ENCODE results near the gene TENM4.

TENM4 gene

DNA sequence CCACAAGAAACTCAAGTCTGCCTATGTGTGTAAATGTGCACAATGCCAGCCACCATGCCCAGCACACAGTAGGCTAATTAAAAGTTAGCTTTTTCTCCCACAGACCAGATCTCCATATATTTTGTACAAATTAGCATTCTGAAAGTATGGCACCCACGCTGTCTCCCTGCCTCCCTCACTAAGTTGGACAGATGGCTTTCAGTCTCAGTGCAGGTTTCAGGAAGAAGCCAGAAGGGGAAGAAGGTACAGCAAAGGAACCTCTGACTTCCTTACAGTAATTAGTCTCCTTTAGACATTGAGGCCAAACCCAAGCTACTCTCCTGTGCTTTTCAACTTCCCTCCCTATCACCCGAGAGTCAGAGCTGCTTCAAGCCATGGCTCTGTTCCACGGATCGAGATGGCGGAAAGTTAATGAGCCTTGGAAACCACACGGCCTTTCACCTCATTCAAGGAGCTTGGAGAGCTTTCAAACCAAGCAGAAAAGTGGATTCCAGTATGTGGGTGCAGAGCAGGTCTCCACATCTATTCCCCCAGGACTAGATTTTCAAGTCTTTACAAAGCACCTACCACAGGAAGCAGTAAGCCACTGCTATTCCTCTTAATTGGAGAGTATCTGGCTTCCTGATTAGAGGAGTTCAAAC, 645.1 kb downstream of the TENM4 start:
- peak; percentile 96 for DNase-seq

GRCh38 chr11:78791964-78792363, 648.9 kb downstream of the TENM4 start:
- no peak for DNase-seq

DNA sequence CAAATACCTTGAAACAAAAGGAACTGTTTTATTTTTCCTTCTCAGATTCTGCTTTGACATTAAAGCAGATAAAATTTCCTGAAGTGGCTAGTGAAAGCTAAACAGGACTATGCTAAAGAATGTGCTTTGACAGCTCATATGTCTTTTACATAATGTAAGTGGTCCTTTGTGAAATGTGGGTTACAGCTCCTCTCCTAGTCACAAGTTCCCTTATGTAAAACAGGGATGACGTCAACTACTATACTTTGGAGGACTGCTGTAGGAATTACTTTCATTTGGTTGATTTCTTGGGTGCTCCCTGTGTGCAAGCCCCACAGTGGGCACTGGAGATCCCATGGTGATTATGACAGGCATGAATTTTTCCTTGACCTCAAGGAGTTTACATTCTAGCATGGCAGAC, 649.6 kb downstream of the TENM4 start:
- peak; percentile 52 for DNase-seq

DNA sequence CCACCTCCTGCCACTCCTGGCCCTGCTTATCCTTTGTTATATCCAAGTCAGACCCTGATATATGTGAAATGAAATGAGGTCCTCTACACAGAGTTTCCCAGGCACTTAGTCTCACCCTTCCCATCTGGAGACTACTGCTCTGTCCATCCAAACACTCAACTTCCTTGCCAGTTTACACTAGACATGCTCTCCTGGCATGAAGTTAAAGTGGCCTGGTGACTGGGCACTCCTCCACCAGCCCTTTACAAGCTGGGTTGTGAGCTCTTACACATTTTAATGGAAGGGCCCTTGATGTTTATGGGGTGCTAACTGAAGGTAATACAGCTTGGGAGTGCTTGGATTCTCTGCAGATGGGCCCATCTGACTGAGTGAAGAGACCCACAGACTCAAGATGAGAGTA, 650.0 kb downstream of the TENM4 start:
- peak; percentile 72 for DNase-seq

DNA sequence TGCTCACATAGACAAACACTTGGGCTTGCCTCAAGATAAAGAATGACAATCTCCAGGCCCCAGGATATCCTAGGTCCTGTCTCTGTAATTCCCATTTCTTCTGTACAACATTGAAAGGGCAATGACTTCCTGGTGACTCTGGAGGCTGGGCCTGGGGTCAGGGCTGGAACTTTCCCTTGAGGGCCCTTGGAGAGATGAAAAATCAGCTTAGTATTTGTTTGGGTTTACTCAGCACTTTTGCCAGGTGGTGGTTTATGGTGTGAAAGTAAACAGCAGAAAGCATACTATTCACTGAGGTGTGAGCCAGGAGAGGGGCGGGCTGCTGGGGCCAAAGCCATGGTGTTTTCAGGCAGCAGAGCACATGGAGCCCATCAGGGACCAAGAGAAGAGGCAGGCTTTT, 651.5 kb downstream of the TENM4 start:
- no peak for DNase-seq

- no peak for DNase-seq
Measured at GRCh38 chr11:78788533-78788932, 652.3 kb downstream of the TENM4 start.

DNA sequence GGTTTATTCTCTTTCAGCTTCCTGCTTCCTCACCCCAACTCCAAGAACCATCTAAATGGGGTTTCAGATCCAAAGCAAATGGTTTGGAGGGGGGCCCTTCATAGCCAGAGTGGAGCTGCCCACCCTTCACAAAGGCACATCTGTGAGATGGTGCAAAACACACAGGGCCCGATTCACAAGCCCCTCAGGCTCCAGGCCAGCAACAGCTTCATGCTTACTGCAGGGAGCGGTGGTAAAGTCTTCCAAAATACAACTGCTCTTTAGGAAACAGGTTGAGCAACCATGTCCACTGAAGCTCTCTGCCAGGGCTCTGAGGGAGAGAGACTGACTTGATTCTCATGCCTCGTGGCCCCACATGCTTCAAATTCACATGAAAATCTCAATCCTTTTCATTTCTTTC, 653.1 kb downstream of the TENM4 start:
- DNase-seq = no peak

GRCh38 chr11:78786746-78787145, 654.1 kb downstream of the TENM4 start:
- DNase-seq = no peak

- no peak for DNase-seq
Measured at GRCh38 chr11:78786086-78786485, 654.7 kb downstream of the TENM4 start.

- no peak for DNase-seq
Measured at GRCh38 chr11:78784321-78785061, 656.3 kb downstream of the TENM4 start.

- no peak for DNase-seq
Measured at GRCh38 chr11:78783846-78784245, 657.0 kb downstream of the TENM4 start.

DNA sequence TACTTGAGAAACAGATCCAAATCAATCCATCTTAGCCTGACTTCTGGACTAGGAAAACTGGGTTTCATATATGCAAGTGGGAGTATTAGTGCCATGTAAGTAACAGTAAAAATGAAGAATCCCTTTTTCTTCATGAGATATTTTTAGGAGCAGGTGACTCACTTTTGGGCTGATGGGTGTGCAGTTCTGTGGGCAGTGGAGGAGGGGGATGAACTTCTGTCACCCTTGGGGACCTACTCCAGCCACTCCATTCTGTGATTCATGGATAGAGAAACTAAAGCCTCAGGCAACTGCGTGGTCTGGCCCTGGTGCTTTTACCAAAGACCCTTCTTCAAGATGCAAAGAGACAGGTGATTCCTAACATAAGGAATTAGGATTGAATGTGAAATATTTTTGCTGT, 657.5 kb downstream of the TENM4 start:
- DNase-seq = no peak

DNA sequence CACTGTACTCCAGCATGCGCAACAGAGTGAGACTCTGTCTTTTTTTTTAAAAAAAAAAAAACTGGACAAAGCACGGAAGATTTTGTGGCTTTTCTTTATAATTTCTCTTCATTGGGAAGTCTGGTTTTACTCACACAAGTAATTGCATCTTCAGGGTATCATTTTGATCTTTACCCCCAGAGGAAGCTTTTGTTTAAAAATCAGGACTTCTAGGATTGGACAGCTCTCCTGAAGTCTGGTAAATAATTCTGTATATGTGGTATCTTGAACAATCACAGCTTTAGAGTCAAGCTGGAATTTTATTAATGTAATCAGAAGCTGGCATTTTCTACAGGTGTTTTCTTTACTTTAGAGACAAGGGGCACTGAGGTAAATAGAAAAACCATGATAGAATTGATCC, 658.1 kb downstream of the TENM4 start:
- no peak for DNase-seq

- no peak for DNase-seq
Measured at GRCh38 chr11:78780889-78781288, 659.9 kb downstream of the TENM4 start.

GRCh38 chr11:78773492-78773891, 667.3 kb downstream of the TENM4 start:
- DNase-seq = no peak

DNA sequence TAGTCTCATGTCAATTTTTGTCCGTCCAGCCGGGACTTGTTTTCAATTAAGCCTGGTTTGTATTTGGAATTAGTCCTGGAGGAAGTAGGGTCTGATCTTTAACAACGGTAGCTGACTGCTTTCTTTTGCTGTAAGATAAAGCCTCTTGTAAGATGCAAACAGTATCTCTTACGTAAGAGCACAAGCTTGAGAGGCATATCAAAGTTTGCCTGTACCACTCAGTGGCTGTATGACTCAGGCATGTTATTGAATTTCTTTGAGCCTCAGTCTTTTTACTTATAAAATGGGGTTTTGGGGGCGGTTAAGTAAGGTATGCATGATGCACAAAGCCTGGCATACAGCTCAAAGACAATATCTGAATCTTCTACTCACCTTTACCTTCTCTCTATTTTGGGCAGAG, 667.8 kb downstream of the TENM4 start:
- DNase-seq = no peak

- peak; percentile 58 for DNase-seq
Measured at GRCh38 chr11:78772186-78772585, 668.6 kb downstream of the TENM4 start.

DNA sequence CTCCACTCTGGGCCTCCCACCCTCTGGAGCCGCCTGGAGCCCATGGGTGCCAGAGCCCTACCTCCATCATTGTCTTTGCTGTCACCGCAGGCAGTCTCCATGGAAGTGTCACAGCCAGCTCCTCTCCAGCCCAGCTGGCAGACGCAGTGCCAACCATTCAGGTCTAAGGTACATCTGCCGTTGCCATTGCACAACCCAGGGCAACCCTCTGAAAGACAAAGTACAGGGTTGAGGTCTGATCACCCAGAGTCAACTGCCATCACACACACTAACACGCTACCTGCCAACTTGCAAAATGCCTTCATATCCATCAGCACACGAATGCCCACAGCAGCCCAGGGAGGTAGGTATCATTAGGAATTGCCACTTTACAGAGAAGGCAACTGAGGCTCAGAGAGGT, 669.9 kb downstream of the TENM4 start:
- DNase-seq = no peak

- DNase-seq = no peak
Measured at GRCh38 chr11:78768971-78769370, 671.9 kb downstream of the TENM4 start.

DNA sequence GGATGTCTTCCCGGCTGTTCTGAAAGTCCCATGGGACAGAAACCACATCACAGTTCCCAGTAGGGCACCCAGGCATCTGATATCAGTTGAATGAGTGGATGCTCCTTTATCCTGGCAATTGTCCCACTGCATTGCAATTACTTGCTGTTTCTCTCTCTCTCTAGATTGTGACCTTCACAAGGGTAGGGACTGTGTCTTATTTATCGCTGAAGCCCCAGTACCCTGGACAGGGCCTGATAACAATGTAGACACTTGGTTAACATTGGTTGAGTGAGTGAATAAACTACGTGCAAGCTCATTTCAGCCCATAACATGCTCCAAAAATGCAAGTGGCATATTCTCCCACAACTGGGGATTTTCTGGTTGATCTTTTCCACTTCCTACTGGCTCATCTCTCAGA, 672.5 kb downstream of the TENM4 start:
- no peak for DNase-seq

DNA sequence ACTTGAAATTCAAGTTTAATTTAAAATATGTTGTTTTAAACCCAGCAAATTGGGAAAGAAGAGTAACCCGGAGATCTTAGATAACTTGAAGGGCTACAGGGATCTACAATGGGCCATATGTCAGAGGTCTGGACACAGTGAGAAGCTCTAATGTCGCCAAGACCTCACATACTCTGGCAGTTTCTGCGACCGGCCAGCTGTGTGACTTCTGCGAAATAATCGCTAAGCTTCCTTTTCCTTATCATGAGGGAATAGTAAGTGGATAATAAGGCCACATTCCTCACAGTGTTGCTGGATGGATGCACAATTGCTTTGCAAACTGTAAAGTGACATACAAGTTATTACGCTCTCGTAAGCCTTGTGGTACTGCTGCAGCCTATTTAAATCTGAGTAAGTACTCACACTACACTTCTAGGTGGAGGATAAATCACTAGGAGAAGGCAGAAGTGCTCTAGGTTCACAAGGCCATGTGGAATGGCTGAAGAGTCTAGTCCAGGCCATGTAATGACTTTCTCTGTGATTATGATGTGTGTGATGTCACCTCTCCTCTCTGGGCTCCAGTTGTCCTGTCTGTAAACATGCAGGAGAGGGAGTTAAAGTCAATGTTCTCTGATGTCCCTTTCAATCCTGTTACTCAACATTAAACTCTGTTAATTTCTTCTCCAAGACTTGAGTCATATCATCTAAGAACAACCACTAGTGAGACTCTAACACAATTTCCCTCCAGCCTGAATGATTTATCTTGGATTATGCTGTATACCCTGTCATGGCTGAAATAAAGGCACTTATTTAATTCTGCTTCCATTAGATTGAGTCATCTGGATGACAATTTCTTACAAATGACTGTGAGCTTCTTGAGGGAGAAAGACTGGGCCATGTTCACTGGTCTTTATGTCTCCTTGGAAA, 673.5 kb downstream of the TENM4 start:
- DNase-seq = no peak

DNA sequence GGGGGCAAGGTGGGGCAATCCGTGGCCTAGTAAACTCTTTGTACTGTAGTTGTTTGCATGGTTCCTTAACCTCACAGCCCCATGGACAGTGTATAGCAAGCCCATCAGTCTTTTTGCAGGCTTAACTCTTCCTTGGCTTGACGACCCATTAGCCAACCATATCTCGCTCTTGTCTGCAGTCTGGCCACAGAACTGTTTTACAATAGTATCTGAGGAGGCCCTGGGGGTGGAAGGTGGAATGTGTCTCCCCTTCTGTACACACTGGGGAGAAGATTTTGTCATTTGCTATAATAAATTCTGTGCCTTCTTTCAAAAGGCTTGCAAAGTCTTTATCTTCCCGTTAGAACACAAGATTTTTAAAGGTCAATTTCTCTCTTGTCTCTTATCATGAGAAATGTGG, 675.9 kb downstream of the TENM4 start:
- DNase-seq = no peak

DNA sequence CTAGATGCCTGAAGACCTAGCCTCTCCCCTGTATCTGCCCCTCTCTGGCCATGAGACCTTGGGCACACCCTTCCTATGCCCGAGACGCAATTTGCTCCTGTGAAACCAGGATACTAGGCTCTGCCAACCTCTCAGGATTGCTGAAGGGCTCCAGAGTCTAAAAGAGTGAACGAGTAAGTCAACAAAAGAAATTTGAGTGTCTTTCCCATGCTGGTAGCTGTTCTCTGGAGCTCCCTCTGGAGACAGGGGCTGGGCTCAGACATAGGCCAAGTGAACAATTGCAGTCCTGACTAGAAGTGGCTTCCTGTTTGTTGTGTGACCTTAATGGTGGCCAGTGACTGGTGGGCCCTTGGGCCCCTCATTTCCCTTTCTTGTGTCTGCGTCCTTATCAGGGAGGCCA, 677.2 kb downstream of the TENM4 start:
- no peak for DNase-seq

DNA sequence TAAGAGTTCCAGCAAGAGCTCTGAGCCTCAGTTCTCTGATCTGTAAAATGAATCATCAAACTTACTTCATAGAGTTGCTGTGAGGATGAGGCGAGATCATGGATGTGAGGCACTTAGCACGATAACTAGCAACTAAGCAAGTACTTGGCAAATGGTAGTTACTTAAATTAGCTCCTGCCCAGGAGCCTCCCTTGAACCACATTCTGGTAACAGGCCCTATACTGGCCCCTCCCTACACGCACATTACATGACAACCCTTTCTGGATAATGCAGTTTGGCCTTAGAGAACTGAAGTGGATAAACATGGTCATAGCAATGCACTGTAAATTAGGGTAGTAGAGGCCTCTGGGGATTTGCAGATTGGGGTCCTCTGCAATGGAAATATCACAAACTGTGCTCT, 678.7 kb downstream of the TENM4 start:
- no peak for DNase-seq

Data from DMS79 (cell line).